ENCODE results near the gene FGF12.

Gene FGF12

GRCh38 chr3:192629429-192629828 lies 97.9 kb downstream of the FGF12 start:
- Histone ChIP-seq H4K91ac (ENCODE audit: low read length) (no peak overlapping the region), H3K4ac (ENCODE audit: low read depth in 1 of 2, low read length in 2 of 2) (no peak overlapping the region), H3K4me1 (ENCODE audit: control insufficient read depth, insufficient read depth, low read depth, low read length) (no peaks in the 10 kb centered on the region), H2BK120ac (ENCODE audit: low read depth, low read length) (no peak overlapping the region), H3K14ac (ENCODE audit: low read length in 2 of 2) (no peak overlapping the region), H3K9me3 (ENCODE audit: control insufficient read depth, low read length) (no peaks in the 10 kb centered on the region), H2AK5ac (ENCODE audit: low read length, severe bottlenecking) (no peak overlapping the region), H3K9ac (ENCODE audit: low read length) (no peak overlapping the region), H3K18ac (ENCODE audit: low read depth in 1 of 2, low read length in 2 of 2) (no peak overlapping the region), H2BK12ac (ENCODE audit: low read length in 2 of 2) (no peak overlapping the region), H4K8ac (ENCODE audit: low read length) (no peak overlapping the region), H3K27me3 (ENCODE audit: control insufficient read depth in 1 of 2, insufficient read depth in 1 of 2, low read length in 2 of 2) (no peaks in the 10 kb centered on the region), H2BK5ac (ENCODE audit: low read depth, low read length, poor library complexity, severe bottlenecking) (no peak overlapping the region), H3K4me3 (ENCODE audit: insufficient read depth in 1 of 2, low read depth in 1 of 2, low read length in 2 of 2) (no peak overlapping the region), H3K79me1 (replicated peaks; ENCODE audit: low read length, poor library complexity, severe bottlenecking) (no peaks in the 10 kb centered on the region), H3K27ac (ENCODE audit: low read length, poor library complexity, severe bottlenecking) (no peak overlapping the region), H2AFZ (ENCODE audit: low read depth, low read length) (no peak overlapping the region), H3K36me3 (ENCODE audit: control insufficient read depth in 1 of 2, insufficient read depth in 2 of 2, low read depth in 1 of 2, low read length in 2 of 2) (no peaks in the 10 kb centered on the region), H3K4me2 (ENCODE audit: low read length, poor library complexity, severe bottlenecking) (no peak overlapping the region), H3K23ac (ENCODE audit: low read length in 2 of 2) (no peak overlapping the region), H2BK15ac (ENCODE audit: low read depth, poor library complexity, severe bottlenecking) (no peak overlapping the region)
- DNase-seq: no peak
- WGBS: 60% methylated on average over 3 of the region's 3 CpGs

- Histone ChIP-seq H2BK12ac (ENCODE audit: low read length in 2 of 2) (no peak overlapping the region), H2AK5ac (ENCODE audit: low read length, severe bottlenecking) (no peak overlapping the region), H3K9me3 (ENCODE audit: control insufficient read depth, low read length) (no peaks in the 10 kb centered on the region)
Measured at GRCh38 chr3:192621909-192622308, 105.4 kb downstream of the FGF12 start.

GRCh38 chr3:192620275-192620674 lies 107.1 kb downstream of the FGF12 start:
- Histone ChIP-seq H3K23ac (ENCODE audit: low read length in 2 of 2) (no peak overlapping the region), H3K27ac (ENCODE audit: low read length, poor library complexity, severe bottlenecking) (no peak overlapping the region), H2AK5ac (ENCODE audit: low read length, severe bottlenecking) (no peak overlapping the region), H3K9ac (ENCODE audit: low read length) (no peak overlapping the region), H4K91ac (ENCODE audit: low read length) (no peak overlapping the region), H3K18ac (ENCODE audit: low read depth in 1 of 2, low read length in 2 of 2) (no peak overlapping the region), H2BK15ac (ENCODE audit: low read depth, poor library complexity, severe bottlenecking) (no peak overlapping the region), H3K4me2 (ENCODE audit: low read length, poor library complexity, severe bottlenecking) (no peak overlapping the region), H4K8ac (ENCODE audit: low read length) (no peak overlapping the region), H3K27me3 (ENCODE audit: control insufficient read depth in 1 of 2, insufficient read depth in 1 of 2, low read length in 2 of 2) (no peaks in the 10 kb centered on the region), H2BK120ac (ENCODE audit: low read depth, low read length) (no peak overlapping the region), H3K14ac (ENCODE audit: low read length in 2 of 2) (no peak overlapping the region), H2AFZ (ENCODE audit: low read depth, low read length) (no peak overlapping the region), H3K36me3 (ENCODE audit: control insufficient read depth in 1 of 2, insufficient read depth in 2 of 2, low read depth in 1 of 2, low read length in 2 of 2) (no peaks in the 10 kb centered on the region), H3K9me3 (ENCODE audit: control insufficient read depth, low read length) (no peaks in the 10 kb centered on the region), H3K4ac (ENCODE audit: low read depth in 1 of 2, low read length in 2 of 2) (no peak overlapping the region), H3K4me1 (ENCODE audit: control insufficient read depth, insufficient read depth, low read depth, low read length) (no peaks in the 10 kb centered on the region), H2BK12ac (ENCODE audit: low read length in 2 of 2) (no peak overlapping the region), H2BK5ac (ENCODE audit: low read depth, low read length, poor library complexity, severe bottlenecking) (no peak overlapping the region), H3K4me3 (ENCODE audit: insufficient read depth in 1 of 2, low read depth in 1 of 2, low read length in 2 of 2) (no peak overlapping the region), H3K79me1 (replicated peaks; ENCODE audit: low read length, poor library complexity, severe bottlenecking) (no peaks in the 10 kb centered on the region)
- 90% methylated on average over 3 of the region's 3 CpGs for WGBS
- DNase-seq: no peak

More at GRCh38 chr3:192621909-192622308, 105.4 kb downstream of the FGF12 start:
- Histone ChIP-seq H3K9ac (ENCODE audit: low read length) (no peak overlapping the region), H2BK15ac (ENCODE audit: low read depth, poor library complexity, severe bottlenecking) (no peak overlapping the region), H4K91ac (ENCODE audit: low read length) (no peak overlapping the region), H3K23ac (ENCODE audit: low read length in 2 of 2) (no peak overlapping the region), H2BK5ac (ENCODE audit: low read depth, low read length, poor library complexity, severe bottlenecking) (no peak overlapping the region), H2AFZ (ENCODE audit: low read depth, low read length) (no peak overlapping the region), H3K14ac (ENCODE audit: low read length in 2 of 2) (no peak overlapping the region), H3K4me2 (ENCODE audit: low read length, poor library complexity, severe bottlenecking) (no peak overlapping the region), H3K18ac (ENCODE audit: low read depth in 1 of 2, low read length in 2 of 2) (no peak overlapping the region), H3K4me3 (ENCODE audit: insufficient read depth in 1 of 2, low read depth in 1 of 2, low read length in 2 of 2) (no peak overlapping the region), H3K79me1 (replicated peaks; ENCODE audit: low read length, poor library complexity, severe bottlenecking) (no peaks in the 10 kb centered on the region), H3K4me1 (ENCODE audit: control insufficient read depth, insufficient read depth, low read depth, low read length) (no peaks in the 10 kb centered on the region), H3K36me3 (ENCODE audit: control insufficient read depth in 1 of 2, insufficient read depth in 2 of 2, low read depth in 1 of 2, low read length in 2 of 2) (no peaks in the 10 kb centered on the region), H3K27ac (ENCODE audit: low read length, poor library complexity, severe bottlenecking) (no peak overlapping the region), H3K4ac (ENCODE audit: low read depth in 1 of 2, low read length in 2 of 2) (no peak overlapping the region), H2BK120ac (ENCODE audit: low read depth, low read length) (no peak overlapping the region), H4K8ac (ENCODE audit: low read length) (no peak overlapping the region), H3K27me3 (ENCODE audit: control insufficient read depth in 1 of 2, insufficient read depth in 1 of 2, low read length in 2 of 2) (no peaks in the 10 kb centered on the region)
- DNase-seq: no peak
- 88% methylated on average over 3 of the region's 3 CpGs for whole genome bisulfite sequencing

DNA sequence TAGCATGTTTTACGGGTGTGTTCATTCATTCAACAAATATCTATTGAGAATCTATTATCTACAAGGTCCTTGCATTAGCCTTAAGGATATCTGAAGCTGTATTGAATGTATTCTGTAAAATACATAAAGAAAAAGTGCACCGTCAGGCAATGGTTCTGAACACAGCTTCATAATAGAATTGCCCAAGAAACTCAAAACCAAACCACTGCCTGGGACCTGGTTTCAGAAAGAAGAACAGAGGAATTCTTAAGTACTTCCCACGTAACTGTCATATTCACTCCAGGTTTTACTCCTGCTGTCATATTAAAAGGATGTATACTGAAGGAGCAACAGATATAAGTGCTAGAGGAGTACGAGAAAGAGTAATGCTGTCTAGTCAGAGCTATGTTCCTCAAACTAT lies 115.9 kb downstream of the FGF12 start:
- H2BK15ac ChIP-seq (ENCODE audit: low read depth, poor library complexity, severe bottlenecking): no peak overlapping the region
- H2AK5ac ChIP-seq (ENCODE audit: low read length, severe bottlenecking): no peak overlapping the region
- WGBS: 80% methylated on average over 1 of the region's 4 CpGs
- no peak overlapping the region for H3K14ac ChIP-seq (ENCODE audit: low read length in 2 of 2)
- no peak overlapping the region for H3K4ac ChIP-seq (ENCODE audit: low read depth in 1 of 2, low read length in 2 of 2)
- H2BK12ac ChIP-seq (ENCODE audit: low read length in 2 of 2): no peak overlapping the region
- no peak overlapping the region for H2BK120ac ChIP-seq (ENCODE audit: low read depth, low read length)
- H3K27ac ChIP-seq (ENCODE audit: low read length, poor library complexity, severe bottlenecking): no peak overlapping the region
- no peak overlapping the region for H4K91ac ChIP-seq (ENCODE audit: low read length)
- H3K9me3 ChIP-seq (ENCODE audit: control insufficient read depth, low read length): no peaks in the 10 kb centered on the region
- no peak overlapping the region for H3K18ac ChIP-seq (ENCODE audit: low read depth in 1 of 2, low read length in 2 of 2)
- no peaks in the 10 kb centered on the region for H3K79me1 ChIP-seq (replicated peaks; ENCODE audit: low read length, poor library complexity, severe bottlenecking)
- H4K8ac ChIP-seq (ENCODE audit: low read length): no peak overlapping the region
- H2AFZ ChIP-seq (ENCODE audit: low read depth, low read length): no peak overlapping the region
- no peak overlapping the region for H3K9ac ChIP-seq (ENCODE audit: low read length)
- no peak for DNase-seq
- no peak overlapping the region for H3K4me3 ChIP-seq (ENCODE audit: insufficient read depth in 1 of 2, low read depth in 1 of 2, low read length in 2 of 2)
- H3K4me1 ChIP-seq (ENCODE audit: control insufficient read depth, insufficient read depth, low read depth, low read length): no peaks in the 10 kb centered on the region
- H3K4me2 ChIP-seq (ENCODE audit: low read length, poor library complexity, severe bottlenecking): no peak overlapping the region
- H3K27me3 ChIP-seq (ENCODE audit: control insufficient read depth in 1 of 2, insufficient read depth in 1 of 2, low read length in 2 of 2): no peaks in the 10 kb centered on the region
- no peak overlapping the region for H3K23ac ChIP-seq (ENCODE audit: low read length in 2 of 2)
- H2BK5ac ChIP-seq (ENCODE audit: low read depth, low read length, poor library complexity, severe bottlenecking): no peak overlapping the region
- no peaks in the 10 kb centered on the region for H3K36me3 ChIP-seq (ENCODE audit: control insufficient read depth in 1 of 2, insufficient read depth in 2 of 2, low read depth in 1 of 2, low read length in 2 of 2)
